H1 (cell line): ENCODE measurements around the gene GRIFIN. TPM values are rescaled to one million over a fixed set of nuclear protein-coding genes. Genes with fewer than 3 reads are reported as not detected.

Experiments used
- CTCF ChIA-PET: fragments of 300-600 bp; sonication (Branson Sonifier 250); formaldehyde crosslinking; loops from one replicate; lab custom pipeline; 2021; ENCODE audit not compliant: partially characterized antibody; lab: Charles Lee
- POLR2A ChIA-PET: fragments of 300-600 bp; sonication (Branson Sonifier 250); formaldehyde crosslinking; loops from one replicate; lab custom pipeline; 2021; ENCODE audit warnings: inconsistent platforms; ENCODE audit not compliant: partially characterized antibody; lab: Charles Lee
- DNase-seq, 2 experiments: peaks; one replicate each; pipeline versions ENCODE4 v3.0.0 to v3.0.0-alpha.2; 2010 to 2022; ENCODE audit warnings: low spot score in 2 of 2, low read depth in 1 of 2, mixed read lengths in 1 of 2
- FAIRE-seq: peaks from 2 replicates; lab custom pipeline; 2011; peaks lifted over from hg19 to GRCh38; lab: Jason Lieb, UNC
- H2AFZ ChIP-seq: 2 replicates; pipeline ENCODE4 v1.8.1; 2012; ENCODE audit warnings: low read length, inconsistent platforms
- H2AK5ac ChIP-seq: 2 replicates; pipeline ENCODE4 v1.6.1; 2013; ENCODE audit warnings: low read depth, low read length
- H2BK120ac ChIP-seq: replicated peaks from 2 replicates; pipeline ENCODE3; 2013; ENCODE audit warnings: low read depth, low read length, inconsistent platforms
- H2BK12ac ChIP-seq: 2 replicates; pipeline ENCODE4 v1.6.1; 2013; ENCODE audit warnings: low read depth, low read length
- H2BK15ac ChIP-seq: 2 replicates; pipeline ENCODE4 v1.6.1; 2013; ENCODE audit warnings: low read length
- H2BK20ac ChIP-seq: 2 replicates; pipeline ENCODE4 v1.6.1; 2013; ENCODE audit warnings: low read length
- H2BK5ac ChIP-seq: 2 replicates; pipeline ENCODE4 v1.6.1; 2013; ENCODE audit warnings: low read depth, low read length
- H3K14ac ChIP-seq: 2 replicates; pipeline ENCODE4 v1.6.1; 2013; ENCODE audit warnings: inconsistent platforms; ENCODE audit not compliant: insufficient read length
- H3K18ac ChIP-seq: 2 replicates; pipeline ENCODE4 v1.6.1; 2013; ENCODE audit warnings: low read length; ENCODE audit errors: extremely low read depth
- H3K23ac ChIP-seq: 2 replicates; pipeline ENCODE4 v1.6.1; 2013; ENCODE audit warnings: inconsistent platforms; ENCODE audit not compliant: insufficient read length
- H3K23me2 ChIP-seq: 2 replicates; pipeline ENCODE4 v1.6.1; 2013; ENCODE audit warnings: low read depth, low read length
- H3K27ac ChIP-seq: 2 replicates; pipeline ENCODE4 v1.6.1; 2011; ENCODE audit warnings: low read depth, low read length, inconsistent platforms
- H3K27me3 ChIP-seq, 4 experiments: replicated peaks in 1 of 4; 1 replicate in 1 of 4; 2 replicates in 3 of 4; pipeline versions ENCODE4 v1.6.1 to v1.8.1; 2011 to 2013; ENCODE audit warnings: low read length in 3 of 4, mild to moderate bottlenecking in 3 of 4, inconsistent platforms in 2 of 4, mixed read lengths in 2 of 4, moderate library complexity in 1 of 4; ENCODE audit not compliant: control insufficient read depth in 3 of 4, insufficient read depth in 3 of 4; ENCODE audit errors: extremely low read depth in 1 of 4
- H3K36me3 ChIP-seq, 4 experiments: 2 replicates each; pipeline versions ENCODE4 v1.6.1 to v1.8.1; 2011 to 2013; ENCODE audit warnings: mild to moderate bottlenecking in 4 of 4, low read length in 3 of 4, moderate library complexity in 2 of 4, control low read depth in 1 of 4, inconsistent platforms in 1 of 4; ENCODE audit not compliant: insufficient read depth in 4 of 4, control insufficient read depth in 2 of 4
- H3K4ac ChIP-seq: replicated peaks from 2 replicates; pipeline ENCODE3; 2013; ENCODE audit warnings: low read length, low read depth, mixed read lengths, inconsistent platforms; ENCODE audit not compliant: insufficient read length
- H3K4me1 ChIP-seq, 4 experiments: replicated peaks in 1 of 4; 1 replicate in 1 of 4; 2 replicates in 3 of 4; pipeline versions ENCODE4 v1.6.1 to v1.8.1; 2011 to 2013; ENCODE audit warnings: low read length in 3 of 4, inconsistent platforms in 2 of 4, mixed read lengths in 1 of 4; ENCODE audit not compliant: insufficient read depth in 4 of 4, control insufficient read depth in 3 of 4
- H3K4me2 ChIP-seq, 2 experiments: 2 replicates each; pipeline versions ENCODE4 v1.6.1 to v1.8.1; 2011 to 2013; ENCODE audit warnings: low read depth in 2 of 2, low read length in 2 of 2, control low read depth in 1 of 2, inconsistent platforms in 1 of 2, mild to moderate bottlenecking in 1 of 2; ENCODE audit not compliant: insufficient read depth in 1 of 2
- H3K4me3 ChIP-seq, 4 experiments: fragments of 200-600, 300-600 bp in 1 of 4; sonication (generic), shearing (Covaris generic), sonication (Bioruptor Twin) in 1 of 4; 2 replicates each; pipeline versions ENCODE4 v1.5.1 to v1.8.1; 2011 to 2016; ENCODE audit warnings: low read length in 4 of 4, low read depth in 3 of 4, control low read depth in 2 of 4, inconsistent platforms in 2 of 4, mild to moderate bottlenecking in 2 of 4, mixed read lengths in 1 of 4, moderate library complexity in 1 of 4; ENCODE audit not compliant: insufficient read depth in 2 of 4; ENCODE audit errors: extremely low read depth in 1 of 4
- H3K56ac ChIP-seq: replicated peaks from 2 replicates; pipeline ENCODE3; 2013; ENCODE audit warnings: low read depth, mild to moderate bottlenecking, mixed read lengths, low read length, inconsistent platforms; ENCODE audit not compliant: insufficient read length
- H3K79me1 ChIP-seq: 2 replicates; pipeline ENCODE4 v1.6.1; 2013; ENCODE audit warnings: low read depth, low read length, control low read depth
- H3K79me2 ChIP-seq, 2 experiments: 2 replicates each; pipeline versions ENCODE4 v1.6.1 to v1.8.1; 2012 to 2013; ENCODE audit warnings: low read length in 2 of 2, mild to moderate bottlenecking in 2 of 2, inconsistent platforms in 1 of 2; ENCODE audit not compliant: insufficient read depth in 2 of 2, control insufficient read depth in 1 of 2
- H3K9ac ChIP-seq, 4 experiments: replicated peaks in 1 of 4; 1 replicate in 1 of 4; 2 replicates in 3 of 4; pipeline versions ENCODE4 v1.6.1 to v1.8.1; 2011 to 2013; ENCODE audit warnings: low read depth in 3 of 4, low read length in 3 of 4, control low read depth in 2 of 4, mild to moderate bottlenecking in 2 of 4, moderate library complexity in 2 of 4, inconsistent platforms in 1 of 4; ENCODE audit errors: extremely low read depth in 1 of 4
- H3K9me3 ChIP-seq, 2 experiments: 2 replicates each; pipeline versions ENCODE4 v1.6.1 to v1.8.1; 2012 to 2013; ENCODE audit warnings: mild to moderate bottlenecking in 2 of 2, moderate library complexity in 2 of 2, control low read depth in 1 of 2, inconsistent platforms in 1 of 2, low read depth in 1 of 2, low read length in 1 of 2, mixed read lengths in 1 of 2; ENCODE audit not compliant: insufficient read depth in 2 of 2
- H4K20me1 ChIP-seq, 2 experiments: replicated peaks in 1 of 2; 2 replicates each; pipeline versions ENCODE3 to v1.8.1; 2011 to 2013; ENCODE audit warnings: inconsistent platforms in 2 of 2, low read length in 2 of 2, mild to moderate bottlenecking in 1 of 2; ENCODE audit not compliant: insufficient read depth in 2 of 2, control insufficient read depth in 1 of 2
- H4K5ac ChIP-seq: 2 replicates; pipeline ENCODE4 v1.6.1; 2013; ENCODE audit warnings: low read length, low read depth, mixed read lengths, inconsistent platforms; ENCODE audit not compliant: insufficient read length
- H4K8ac ChIP-seq: 2 replicates; pipeline ENCODE4 v1.8.0; 2013; ENCODE audit warnings: mild to moderate bottlenecking, moderate library complexity, low read length, inconsistent platforms; ENCODE audit not compliant: insufficient read depth; ENCODE audit errors: extremely low read depth
- H4K91ac ChIP-seq: replicated peaks from 2 replicates; pipeline ENCODE3; 2013; ENCODE audit warnings: low read length, mixed read lengths, inconsistent platforms; ENCODE audit not compliant: insufficient read length
- HDAC2 ChIP-seq, 2 experiments: fragments of 300-600 bp in 1 of 2; sonication (generic) in 1 of 2; IDR thresholded peaks; 2 replicates each; pipeline ENCODE4 v1.6.1; 2011 to 2012; ENCODE audit warnings: low read depth in 2 of 2, low read length in 2 of 2, mild to moderate bottlenecking in 2 of 2, moderate library complexity in 2 of 2, borderline replicate concordance in 1 of 2, inconsistent platforms in 1 of 2
- MAFK ChIP-seq: IDR thresholded peaks from 2 replicates; pipeline ENCODE4 v1.6.1; 2012; ENCODE audit warnings: low read depth, mild to moderate bottlenecking, improper control_type of control experiment, low read length
- YY1 ChIP-seq: IDR thresholded peaks from 2 replicates; pipeline ENCODE4 v1.6.1; 2011; ENCODE audit warnings: low read depth, mild to moderate bottlenecking, low read length
- WGBS, 2 experiments: shearing (Covaris generic) in 1 of 2; methylation state at CpG; one replicate each; pipeline versions ENCODE4 v1.1.6 to v1.1.7; 2013 to 2015; ENCODE audit warnings: low lambda C conversion rate in 2 of 2, mixed read lengths in 2 of 2, inconsistent platforms in 1 of 2, low coverage in 1 of 2, missing lambda C conversion rate in 1 of 2; ENCODE audit not compliant: insufficient replicate concordance in 2 of 2, insufficient coverage in 1 of 2, insufficient read length in 1 of 2; ENCODE audit errors: extremely low coverage in 1 of 2, missing lambda C conversion rate in 1 of 2; 5-methylcytosine and 5-hydroxymethylcytosine counted together
- polyA plus RNA-seq, 7 experiments: library from polyadenylated mRNA; depleted of rRNA in 3 of 7; stranded (reverse) in 5 of 7; unstranded in 2 of 7; fragments of >200 nt in 5 of 7; fragments of 200-250 nt in 2 of 7; gene quantifications; 1 replicate in 5 of 7; 2 replicates in 1 of 7; 4 replicates in 1 of 7; pipeline versions ENCODE4 v1.2.1 to v1.2.3, GENCODE V29; 2011 to 2013; ENCODE audit warnings: missing spikeins in 2 of 7, mixed read lengths in 2 of 7
- total RNA-seq: library from RNA; stranded (reverse); fragmentation: NEBNext Ultra II Directional; extraction: Animal tissue kit (Norgen Biotek cat#: 25700); gene quantifications from 2 replicates; pipeline ENCODE4 v1.2.1, GENCODE V29; 2021

GRIFIN gene
- total and polyA plus RNA-seq, 2 of the 8 experiments (the other 6 are each of a cell fraction or from before 2014, with no cell fraction given) = not detected

- POLR2A ChIA-PET = interaction anchor here (1.2 to 1.6 kb wide), 6 partner anchors 9 to 84 kb away, joined by 3 to 7 read pairs (median 4); partner anchors contain the start of gene BRAT1
- FAIRE-seq = no peak
These were observed 4.8 kb downstream of the GRIFIN start for GRCh38 chr7:2471396-2471795.

More at GRCh38 chr7:2471396-2471795, 4.8 kb downstream of the GRIFIN start:
- no peak overlapping the region; the same call in 1 of the 2 replicates for H4K8ac ChIP-seq
- H4K91ac ChIP-seq = peak overlapping the region; percentile 46
- 61% methylated on average over 12 of the region's 17 CpGs; no CpG with 5 or more reads in 1 of the 2 experiments for WGBS, 2 experiments
- H2AK5ac ChIP-seq = no peak overlapping the region; the same call in 1 of the 2 replicates
- H3K79me1 ChIP-seq = no peaks in the 10 kb centered on the region
- peak overlapping the region; percentile 95; the same call in 1 of the 2 replicates for H2BK12ac ChIP-seq
- peak overlapping the region; percentile 96; the same call in 1 of the 2 replicates for H2BK5ac ChIP-seq
- H3K23me2 ChIP-seq = no peaks in the 10 kb centered on the region; the same call in 1 of the 2 replicates
- TF ChIP-seq YY1 (peak; percentile 79), MAFK (no peak), HDAC2 (IDR thresholded peaks at IDR 0.05; ENCODE audit: borderline replicate concordance in 1 of 2, low read depth in 2 of 2, low read length in 2 of 2) (0 out of 4 replicates have a peak, but pooled peaks of 1 of the 2 experiments have one; percentile 4)
- no peak for DNase-seq
- H3K18ac ChIP-seq = peak overlapping the region; percentile 34
- no peak overlapping the region for H3K4me3 ChIP-seq
- peak overlapping the region; percentile 11 for H2BK120ac ChIP-seq
- no peak overlapping the region for H3K27ac ChIP-seq
- no peaks in the 10 kb centered on the region for H3K79me2 ChIP-seq
- no peak overlapping the region for H2BK15ac ChIP-seq
- H3K9me3 ChIP-seq = no peaks in the 10 kb centered on the region
- H3K36me3 ChIP-seq = no peaks in the 10 kb centered on the region
- peaks cover 0 to 21% (median 17%) of the 10 kb centered on the region in 4 experiments; a peak in 6 of 7 replicates for H3K4me1 ChIP-seq
- H2BK20ac ChIP-seq = peak overlapping the region; percentile 83; the same call in 1 of the 2 replicates
- peak overlapping the region; percentile 14 for H3K56ac ChIP-seq
- H3K4ac ChIP-seq = peak overlapping the region; percentile 15
- CTCF ChIA-PET = interaction anchor here (0.5 to 15.9 kb wide), 16 partner anchors 9 to 210 kb away, joined by 3 to 266 read pairs (median 4); no protein-coding TSS in a partner anchor
- H3K4me2 ChIP-seq = no peak overlapping the region; a peak in 1 of 4 replicates
- H3K27me3 ChIP-seq = no peaks in the 10 kb centered on the region; a peak in 2 of 7 replicates
- H2AFZ ChIP-seq = no peak overlapping the region
- no peak overlapping the region for H3K23ac ChIP-seq
- H3K14ac ChIP-seq = no peak overlapping the region
- no peaks in the 10 kb centered on the region for H4K20me1 ChIP-seq
- no peak overlapping the region for H4K5ac ChIP-seq
- no peak overlapping the region for H3K9ac ChIP-seq
